GM10266 (cell line): ENCODE data around the gene NES.

Experiments used
- DNase-seq: peaks from one replicate; pipeline ENCODE4 v3.0.0; 2012; ENCODE audit errors: extremely low spot score
- CTCF ChIP-seq: IDR thresholded peaks from 2 replicates; pipeline ENCODE4 v1.5.1; 2012; ENCODE audit warnings: mild to moderate bottlenecking, low read depth; ENCODE audit not compliant: control insufficient read depth, insufficient read depth; ENCODE audit errors: missing control alignments

NES gene

GRCh38 chr1:156647351-156647750, 29.9 kb downstream of the NES start:
- TF ChIP-seq CTCF: no peak

GRCh38 chr1:156646738-156647211, 30.4 kb downstream of the NES start:
- no peak for DNase-seq
- no peak for TF ChIP-seq CTCF

More at GRCh38 chr1:156647351-156647750, 29.9 kb downstream of the NES start:
- no peak for DNase-seq

- TF ChIP-seq CTCF: no peak
- DNase-seq: no peak
These were observed 31.5 kb downstream of the NES start for GRCh38 chr1:156645666-156646065.

DNA sequence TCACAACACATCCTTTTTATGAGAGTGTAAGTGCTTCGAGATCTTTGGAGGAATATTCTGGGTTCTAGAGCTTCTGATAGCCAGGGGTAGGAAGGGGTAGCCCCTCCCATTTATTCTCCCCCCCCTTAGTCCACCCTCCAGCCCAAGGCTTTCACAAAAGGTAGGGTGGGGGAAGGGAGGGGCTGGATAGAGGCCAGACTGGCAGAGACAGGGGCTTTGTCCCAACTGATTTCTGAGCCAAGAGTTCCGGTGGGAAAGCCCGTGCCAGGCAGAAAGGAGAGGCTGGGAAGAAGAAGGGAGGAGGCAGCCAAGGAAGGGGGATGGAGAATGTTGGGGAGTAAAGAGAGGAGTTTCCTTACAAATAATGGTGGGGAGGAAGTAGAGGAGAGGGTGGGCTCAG, 32.2 kb downstream of the NES start:
- DNase-seq: no peak
- TF ChIP-seq CTCF: no peak

- TF ChIP-seq CTCF: no peak
- no peak for DNase-seq
These were observed 32.6 kb downstream of the NES start for GRCh38 chr1:156644640-156645039.

- TF ChIP-seq CTCF: no peak
- no peak for DNase-seq
These were observed 33.1 kb downstream of the NES start for GRCh38 chr1:156644146-156644545.

DNA sequence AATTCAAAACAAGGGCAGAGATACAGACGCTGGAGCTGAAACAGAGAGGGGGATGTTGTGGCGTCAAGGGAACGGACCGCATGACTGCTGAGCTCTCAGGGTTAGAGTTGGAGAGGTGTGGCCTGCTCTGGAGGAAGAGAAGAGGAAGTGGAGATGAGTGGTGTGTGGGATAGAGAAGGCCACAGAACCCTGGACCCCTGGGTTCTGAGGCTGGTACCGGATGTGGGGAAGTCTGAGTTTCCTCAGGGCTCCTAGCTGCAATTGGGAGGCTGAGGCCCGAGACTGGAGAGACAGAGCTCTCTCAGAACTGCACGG, 33.5 kb downstream of the NES start:
- DNase-seq: peak; percentile 83
- TF ChIP-seq CTCF: no peak
